Thyroid gland (tissue), 4 donors: ENCODE measurements around the gene USP48. TPM values are rescaled to one million over a fixed set of nuclear protein-coding genes. Genes with fewer than 3 reads are reported as not detected.
"Not testable (repeated sequence)": the region's sequence is repeated elsewhere in the genome, so short reads cannot be mapped to it uniquely, and the experiment has no call there.

Experiments used
- DNase-seq, 2 donors: peaks; one replicate each; pipeline ENCODE4 v3.0.0-alpha.2; 2019
- H3K27ac ChIP-seq, 3 donors: fragments of 200-600 bp; sonication (generic); 1 replicate in 2 of 3; 2 replicates in 1 of 3; pipeline ENCODE4 v1.5.1; 2016 to 2019; ENCODE audit warnings: mild to moderate bottlenecking in 1 of 3, moderate library complexity in 1 of 3
- H3K27me3 ChIP-seq: fragments of 200-600 bp; sonication (generic); one replicate; pipeline ENCODE4 v1.5.1; 2019
- H3K36me3 ChIP-seq, 2 donors: fragments of 200-600 bp; sonication (generic); one replicate each; pipeline ENCODE4 v1.5.1; 2016 to 2019
- H3K4me1 ChIP-seq, 2 donors: fragments of 200-600 bp; sonication (generic); one replicate each; pipeline ENCODE4 v1.5.1; 2017 to 2019
- H3K4me3 ChIP-seq, 3 donors: fragments of 200-600 bp; sonication (generic); replicated peaks in 1 of 3; 1 replicate in 2 of 3; 2 replicates in 1 of 3; pipeline ENCODE4 v1.5.1; 2016; ENCODE audit warnings: mild to moderate bottlenecking in 1 of 3
- H3K9me3 ChIP-seq: fragments of 200-600 bp; sonication (generic); one replicate; pipeline ENCODE4 v1.5.1; 2017
- POLR2A ChIP-seq, 2 donors: fragments of 450-650 bp; IDR thresholded peaks; one replicate each; pipeline ENCODE4 v1.6.1; 2017; ENCODE audit warnings: antibody characterized with exemption in 2 of 2, mild to moderate bottlenecking in 2 of 2, moderate library complexity in 1 of 2
- WGBS, 2 donors: methylation state at CpG; one replicate each; pipeline ENCODE4 v1.1.5; 2017; 5-methylcytosine and 5-hydroxymethylcytosine counted together
- intact Hi-C: fragments of 100-400 bp; cut with DNase I; formaldehyde crosslinking; loops from one replicate; pipeline ENCODE4 v1.15.1; 2023
- total RNA-seq, 4 donors: library from RNA; depleted of rRNA; stranded (reverse); fragments of >200 nt; gene quantifications; one replicate each; pipeline ENCODE4 v1.2.3, GENCODE V29; 2016
- TF ChIP-seq, protein P1 (sequence below), 6 experiments: fragments of 200-600 bp in 3 of 6; fragments of 450-650 bp in 3 of 6; sonication (generic) in 3 of 6; IDR thresholded peaks; one replicate each; pipeline ENCODE4 v1.5.1; 2016 to 2019; ENCODE audit warnings: antibody characterized with exemption in 6 of 6, mild to moderate bottlenecking in 2 of 6, inconsistent platforms in 1 of 6, moderate library complexity in 1 of 6

Gene USP48
- total RNA-seq, 4 donors from 2014 or later = 77.4 to 113 (median 88.5) TPM

- Histone ChIP-seq H3K36me3 (peaks cover 79 to 90% of the 10 kb centered on the region in 2 donors), H3K27ac (no peak overlapping the region), H3K4me3 (no peak overlapping the region), H3K27me3 (no peaks in the 10 kb centered on the region), H3K4me1 (no peaks in the 10 kb centered on the region), H3K9me3 (no peaks in the 10 kb centered on the region)
- no peak for TF ChIP-seq POLR2A (IDR thresholded peaks at IDR 0.05)
- TF ChIP-seq, protein P1, sequence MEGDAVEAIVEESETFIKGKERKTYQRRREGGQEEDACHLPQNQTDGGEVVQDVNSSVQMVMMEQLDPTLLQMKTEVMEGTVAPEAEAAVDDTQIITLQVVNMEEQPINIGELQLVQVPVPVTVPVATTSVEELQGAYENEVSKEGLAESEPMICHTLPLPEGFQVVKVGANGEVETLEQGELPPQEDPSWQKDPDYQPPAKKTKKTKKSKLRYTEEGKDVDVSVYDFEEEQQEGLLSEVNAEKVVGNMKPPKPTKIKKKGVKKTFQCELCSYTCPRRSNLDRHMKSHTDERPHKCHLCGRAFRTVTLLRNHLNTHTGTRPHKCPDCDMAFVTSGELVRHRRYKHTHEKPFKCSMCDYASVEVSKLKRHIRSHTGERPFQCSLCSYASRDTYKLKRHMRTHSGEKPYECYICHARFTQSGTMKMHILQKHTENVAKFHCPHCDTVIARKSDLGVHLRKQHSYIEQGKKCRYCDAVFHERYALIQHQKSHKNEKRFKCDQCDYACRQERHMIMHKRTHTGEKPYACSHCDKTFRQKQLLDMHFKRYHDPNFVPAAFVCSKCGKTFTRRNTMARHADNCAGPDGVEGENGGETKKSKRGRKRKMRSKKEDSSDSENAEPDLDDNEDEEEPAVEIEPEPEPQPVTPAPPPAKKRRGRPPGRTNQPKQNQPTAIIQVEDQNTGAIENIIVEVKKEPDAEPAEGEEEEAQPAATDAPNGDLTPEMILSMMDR (IDR thresholded peaks at IDR 0.05) = no peak
- no peak for DNase-seq
- 93 to 95% methylated on average over 27 to 28 of the region's 28 CpGs for WGBS, 2 donors
- intact Hi-C loops = no loop called here
Observed at GRCh38 chr1:21828506-21829210, 45.7 kb upstream of the USP48 start.

DNA sequence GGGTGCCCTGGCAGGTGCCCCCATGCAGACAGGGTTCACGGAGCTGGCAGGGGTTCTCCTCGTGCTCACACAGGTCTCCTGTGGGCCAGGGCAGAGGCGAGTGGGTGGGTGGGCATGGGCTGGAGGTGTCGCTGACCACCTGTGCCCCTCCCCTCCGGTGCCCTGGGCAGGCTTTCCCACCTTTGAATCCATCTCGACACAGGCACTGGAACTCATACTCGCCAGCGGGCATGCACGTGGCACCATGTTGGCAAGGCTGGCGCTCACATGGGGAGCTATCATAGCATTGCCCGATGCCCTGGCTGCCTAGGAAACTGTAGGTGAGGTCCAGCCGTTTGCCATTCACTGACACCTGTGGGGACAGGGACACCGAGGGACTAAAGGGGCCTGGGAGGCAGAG lies 45.1 kb upstream of the USP48 start:
- no peak overlapping the region for H3K27ac ChIP-seq
- no peaks in the 10 kb centered on the region for H3K9me3 ChIP-seq
- no peaks in the 10 kb centered on the region for H3K4me1 ChIP-seq
- TF ChIP-seq, protein P1 (IDR thresholded peaks at IDR 0.05) = no peak
- no peak for TF ChIP-seq POLR2A (IDR thresholded peaks at IDR 0.05)
- H3K36me3 ChIP-seq = peaks cover 79 to 90% of the 10 kb centered on the region in 2 donors
- no peak overlapping the region for H3K4me3 ChIP-seq
- DNase-seq = no peak
- intact Hi-C loops = no loop called here
- 96 to 100% methylated on average over 1 to 10 of the region's 13 CpGs for WGBS, 2 donors
- no peaks in the 10 kb centered on the region for H3K27me3 ChIP-seq

GRCh38 chr1:21827141-21827679 lies 44.3 kb upstream of the USP48 start:
- 94 to 96% methylated on average over 5 of the region's 5 CpGs for WGBS, 2 donors
- Histone ChIP-seq H3K36me3 (peaks cover 85 to 87% of the 10 kb centered on the region in 2 donors), H3K4me1 (no peaks in the 10 kb centered on the region), H3K9me3 (no peaks in the 10 kb centered on the region), H3K27me3 (no peaks in the 10 kb centered on the region), H3K27ac (no peak overlapping the region), H3K4me3 (no peak overlapping the region)
- TF ChIP-seq, protein P1 (IDR thresholded peaks at IDR 0.05) = no peak
- no peak for TF ChIP-seq POLR2A (IDR thresholded peaks at IDR 0.05)
- intact Hi-C loops = no loop called here
- DNase-seq = no peak

- H3K36me3 ChIP-seq = peaks cover 81 to 82% of the 10 kb centered on the region in 2 donors
- DNase-seq, H3K4me3 ChIP-seq, intact Hi-C loops, H3K27ac ChIP-seq, H3K27me3 ChIP-seq, H3K9me3 ChIP-seq, H3K4me1 ChIP-seq: not testable (repeated sequence)
- WGBS, 2 donors = 90 to 92% methylated on average over 7 to 10 of the region's 10 CpGs
Observed at GRCh38 chr1:21826694-21827093, 43.7 kb upstream of the USP48 start.

DNA sequence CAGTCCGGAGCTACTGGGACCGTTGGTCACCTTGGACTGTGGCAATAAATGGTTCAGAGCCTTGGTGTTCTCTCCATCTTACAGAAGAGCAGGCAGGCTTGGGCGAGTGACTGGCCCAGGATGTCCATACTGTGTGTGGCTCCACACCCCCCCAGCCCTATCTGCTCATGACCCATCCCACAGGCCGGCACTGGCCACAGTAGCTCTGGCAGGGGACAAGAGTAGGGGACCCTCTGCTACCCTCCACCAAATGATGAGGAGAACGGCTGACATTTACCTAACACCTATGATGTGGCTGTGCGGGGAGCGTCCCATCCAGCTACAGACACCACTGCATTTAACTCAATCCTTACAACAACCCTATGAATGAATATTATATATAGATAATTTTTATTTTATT lies 42.4 kb upstream of the USP48 start:
- peaks cover 68 to 72% of the 10 kb centered on the region in 2 donors for H3K36me3 ChIP-seq
- 94 to 96% methylated on average over 7 of the region's 7 CpGs for WGBS, 2 donors

More for the DNA sequence above, 42.4 kb upstream of the USP48 start:
- no peaks in the 10 kb centered on the region for H3K27me3 ChIP-seq
- TF ChIP-seq, protein P1 (IDR thresholded peaks at IDR 0.05) = no peak
- TF ChIP-seq POLR2A (IDR thresholded peaks at IDR 0.05) = no peak
- H3K4me1 ChIP-seq = no peaks in the 10 kb centered on the region
- H3K27ac ChIP-seq = no peak overlapping the region
- DNase-seq = no peak
- intact Hi-C loops = no loop called here
- no peak overlapping the region for H3K4me3 ChIP-seq
- no peaks in the 10 kb centered on the region for H3K9me3 ChIP-seq
